ENCODE data around the gene RAB3B.

The RAB3B gene

DNA sequence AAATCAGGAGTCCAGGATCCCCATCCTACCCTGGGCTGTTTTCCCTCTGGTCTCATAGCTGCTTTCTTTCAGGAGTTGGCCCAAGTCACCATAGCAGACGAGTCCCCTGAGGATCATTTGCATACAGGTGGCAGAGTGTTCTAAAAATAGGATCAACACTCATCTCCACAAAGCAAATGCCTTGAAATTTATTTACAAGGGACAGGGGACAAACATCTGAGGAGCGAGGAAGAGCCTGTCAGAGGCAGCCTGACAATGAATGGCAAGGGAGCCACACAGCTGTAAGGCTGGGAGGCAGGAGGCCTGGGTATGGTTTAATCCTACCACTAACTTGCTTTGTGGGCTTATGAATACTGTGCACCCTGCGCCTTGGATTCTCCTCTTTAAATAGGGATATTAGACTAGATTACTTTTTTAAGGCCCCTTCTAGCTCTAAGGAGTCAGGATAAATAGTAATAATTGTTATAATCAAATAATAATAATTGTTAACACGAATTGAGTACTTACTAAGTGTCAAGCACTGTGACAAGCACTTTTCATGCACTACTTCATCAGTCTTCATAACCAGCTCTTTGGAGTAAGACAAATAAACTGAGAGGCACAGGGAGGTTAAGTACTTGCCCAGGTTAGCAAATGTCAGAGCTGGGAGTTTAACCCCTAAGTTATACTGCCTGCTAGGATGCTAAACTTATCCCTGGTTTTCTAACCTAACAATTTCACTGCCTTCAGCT is 34.5 kb downstream of the RAB3B start:
- peak; percentile 94 for DNase-seq

DNA sequence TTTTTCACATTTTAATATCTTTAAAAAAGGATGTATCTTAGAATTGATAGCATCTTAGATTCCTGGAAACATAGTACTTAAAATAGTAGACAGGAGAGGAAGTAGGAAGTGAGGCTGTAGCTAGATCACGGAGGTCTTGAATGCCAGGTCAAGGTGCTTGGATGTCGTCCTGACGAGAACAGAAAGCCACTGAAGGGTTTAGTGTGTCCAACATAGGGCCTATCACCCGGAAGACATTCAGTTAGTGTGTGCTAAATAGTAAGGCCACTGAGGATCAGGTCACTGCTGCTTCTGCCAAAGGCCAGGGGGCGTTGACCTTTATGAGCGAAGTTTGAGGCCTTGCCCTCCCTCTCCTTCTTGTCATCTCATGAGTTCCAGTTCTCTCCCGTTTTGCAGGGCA is 35.7 kb downstream of the RAB3B start:
- DNase-seq, result no peak

DNA sequence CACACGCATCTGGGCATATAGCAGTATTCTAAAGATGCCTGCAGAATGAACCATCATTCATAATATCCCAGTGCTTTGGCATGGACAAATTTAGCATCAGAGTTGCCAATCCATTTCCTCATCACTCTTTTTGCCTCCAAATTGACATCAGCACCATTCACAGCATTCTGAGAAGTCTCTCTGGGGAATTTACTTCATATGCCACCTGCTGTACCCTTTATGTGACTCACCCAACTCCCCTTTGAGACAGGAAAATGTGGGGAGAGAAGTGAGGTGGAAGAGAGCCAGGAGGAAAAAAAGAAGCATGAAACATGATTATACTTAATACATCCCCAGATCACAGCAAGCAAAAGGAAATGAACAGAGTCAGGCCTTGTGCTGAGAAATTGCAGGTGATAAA is 37.4 kb downstream of the RAB3B start:
- DNase-seq, result no peak

DNA sequence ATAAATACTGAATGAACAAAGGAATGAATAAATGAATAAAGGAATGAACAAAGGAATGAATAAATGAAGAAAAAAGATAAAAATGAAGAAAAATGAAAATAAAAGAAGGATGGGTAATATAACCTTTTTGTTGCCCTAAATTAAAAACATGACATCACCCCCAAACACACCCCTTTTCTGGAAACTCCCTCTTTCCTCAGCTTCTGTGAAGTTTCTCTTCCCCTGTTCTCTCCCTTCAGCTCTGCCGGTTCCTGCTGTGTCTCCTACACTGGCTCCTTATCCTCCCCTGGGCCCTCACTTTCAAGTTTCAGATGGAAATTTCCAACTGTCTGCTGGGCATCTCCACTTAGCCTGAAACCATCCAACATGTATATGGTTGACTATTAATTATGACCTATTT is 37.9 kb downstream of the RAB3B start:
- no peak for DNase-seq

DNA sequence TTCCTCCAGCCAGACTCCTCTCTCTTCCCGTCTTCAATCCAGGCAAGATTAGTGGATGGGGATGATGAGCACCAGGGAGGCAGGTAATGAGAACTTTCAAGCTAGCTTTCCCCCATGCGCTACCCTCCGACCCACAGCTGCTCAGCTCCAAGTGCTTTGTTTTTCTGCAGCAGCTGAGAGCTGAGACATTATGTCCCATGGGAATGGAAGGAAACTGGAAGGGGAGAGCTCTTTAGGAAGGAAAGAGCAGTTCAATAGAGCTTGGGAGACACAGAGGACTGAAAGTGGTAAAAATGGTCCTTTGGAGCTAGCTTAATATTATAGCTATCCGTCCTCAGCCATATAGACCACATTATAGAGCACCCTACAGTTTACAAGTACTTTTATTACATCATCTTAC is 39.8 kb downstream of the RAB3B start:
- no peak for DNase-seq

DNA sequence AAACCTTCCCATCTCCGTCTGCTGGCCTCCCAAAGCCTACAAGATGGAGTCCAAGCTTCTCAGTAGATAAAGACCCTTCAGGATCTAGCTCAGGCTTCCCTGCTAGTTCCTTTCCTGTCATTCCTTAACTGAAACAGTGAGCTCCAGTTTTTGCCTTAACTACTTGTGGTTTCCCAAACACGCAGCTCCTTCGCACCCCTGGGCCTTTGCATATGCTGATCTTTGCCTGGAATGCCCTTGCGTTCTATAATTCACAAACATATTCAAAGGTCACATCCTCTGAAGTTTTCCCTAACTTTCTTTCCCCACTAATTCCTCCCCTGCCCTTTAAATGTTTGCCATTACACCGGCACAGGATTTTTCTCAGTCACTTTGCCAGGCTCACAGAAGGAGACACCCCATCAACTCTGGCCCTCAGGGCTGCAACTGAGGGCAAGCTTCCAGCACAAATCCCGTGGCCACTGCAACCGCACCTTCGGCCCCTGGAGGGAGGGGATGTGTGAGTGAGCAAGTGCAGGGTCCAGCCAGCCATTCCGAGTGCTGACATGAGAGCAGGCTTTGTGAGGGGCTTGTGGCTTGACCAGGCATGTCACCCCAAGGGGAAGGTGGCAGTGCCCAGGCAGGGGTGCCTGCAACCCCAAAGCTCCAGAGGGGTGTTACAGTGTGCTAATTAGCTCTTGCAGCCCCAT is 41.3 kb downstream of the RAB3B start:
- DNase-seq, result no peak

DNA sequence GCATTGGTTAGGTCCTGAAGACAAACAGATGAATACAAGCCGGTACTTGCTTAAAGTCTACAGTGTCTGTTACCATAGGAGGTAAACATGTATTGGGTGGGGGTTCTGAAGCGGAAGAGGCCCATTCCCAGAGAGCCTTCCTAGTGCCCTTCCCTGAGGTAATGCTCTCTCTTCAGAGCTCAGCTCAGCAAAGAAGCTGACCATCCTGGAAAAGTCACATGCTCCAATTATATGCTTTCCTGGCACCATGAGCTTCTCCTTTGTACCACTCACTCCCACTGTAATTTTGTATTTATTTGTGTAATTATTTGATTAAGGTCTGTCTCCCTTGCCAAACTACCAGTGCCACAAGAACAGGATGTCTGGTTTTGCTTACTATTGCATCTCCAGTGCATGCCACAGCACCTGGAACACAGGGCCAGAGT is 42.0 kb downstream of the RAB3B start:
- peak; percentile 23 for DNase-seq

DNA sequence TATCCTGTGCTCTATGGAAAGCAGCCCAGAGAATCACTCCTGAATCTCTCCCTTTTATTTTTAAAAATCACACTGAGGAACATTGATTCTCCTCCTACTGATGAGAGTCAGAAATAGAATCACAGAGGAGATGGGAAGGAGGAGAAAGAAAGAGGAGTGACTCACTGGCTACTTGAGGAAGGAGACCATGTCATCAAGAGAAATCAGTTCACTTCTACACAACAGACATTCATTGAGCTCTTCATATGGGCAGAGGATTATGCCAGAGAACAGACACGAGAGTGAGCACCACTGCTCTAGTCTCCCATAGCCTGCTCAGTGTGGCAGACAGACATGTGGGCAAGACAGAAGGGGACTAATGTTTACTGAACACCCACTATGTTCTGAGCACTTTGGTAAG is 44.2 kb downstream of the RAB3B start:
- DNase-seq, result no peak

DNA sequence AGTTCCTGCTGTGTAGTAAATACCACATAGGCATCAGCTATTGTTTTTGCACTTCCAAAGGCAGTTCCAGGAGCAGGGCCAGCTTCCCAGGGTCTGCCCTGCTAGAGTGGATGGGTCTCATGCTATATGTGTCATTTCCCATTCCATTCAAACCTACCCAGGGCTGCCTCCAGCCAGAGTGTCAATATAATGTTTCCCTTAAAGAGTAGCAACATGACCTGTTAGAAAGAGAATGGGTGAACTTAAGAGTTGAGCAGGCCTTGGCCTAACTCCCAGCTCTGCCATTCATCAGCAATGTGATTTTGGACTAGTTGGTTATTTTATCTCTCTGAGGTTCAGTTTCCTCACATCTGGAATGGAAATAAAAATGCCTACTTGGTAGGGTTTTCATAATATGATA is 44.9 kb downstream of the RAB3B start:
- no peak for DNase-seq

DNA sequence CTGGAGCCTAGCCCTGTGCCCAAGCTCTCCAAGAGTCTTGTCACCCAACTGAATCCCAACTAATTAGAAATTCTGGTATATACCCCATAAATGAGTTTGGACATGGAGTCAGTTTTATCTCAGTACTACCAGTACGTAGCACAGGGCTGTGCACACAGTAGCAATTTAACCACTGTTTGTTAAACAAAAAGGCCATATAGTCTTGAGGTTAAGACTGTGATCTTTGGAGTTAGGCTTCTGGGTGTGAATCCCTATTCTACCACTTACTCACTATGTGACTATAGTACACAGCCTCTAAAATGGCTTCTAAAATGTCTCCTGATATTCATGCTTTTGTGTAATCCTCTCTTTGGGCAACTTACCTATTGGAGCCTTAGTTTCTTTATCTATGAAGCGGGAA is 48.2 kb downstream of the RAB3B start:
- DNase-seq, result no peak

DNA sequence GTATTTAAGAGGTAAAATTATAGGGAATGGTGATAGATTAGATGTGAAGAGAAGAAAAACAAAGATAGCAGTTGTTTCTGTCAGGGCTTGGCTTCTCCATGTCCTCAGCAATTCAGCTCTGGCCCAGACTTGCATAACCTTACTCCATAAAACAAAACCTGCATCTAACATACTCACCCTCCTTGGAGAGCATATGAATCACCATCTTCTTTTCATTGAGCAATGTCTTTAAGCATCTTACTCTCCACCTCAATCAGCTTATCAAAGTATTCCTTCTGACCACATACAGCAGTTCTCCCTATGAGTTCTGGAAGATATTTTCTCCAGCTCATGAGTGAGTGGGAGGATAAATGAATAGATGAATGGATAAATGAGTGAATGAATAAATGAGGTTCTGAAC is 49.0 kb downstream of the RAB3B start:
- no peak for DNase-seq

DNA sequence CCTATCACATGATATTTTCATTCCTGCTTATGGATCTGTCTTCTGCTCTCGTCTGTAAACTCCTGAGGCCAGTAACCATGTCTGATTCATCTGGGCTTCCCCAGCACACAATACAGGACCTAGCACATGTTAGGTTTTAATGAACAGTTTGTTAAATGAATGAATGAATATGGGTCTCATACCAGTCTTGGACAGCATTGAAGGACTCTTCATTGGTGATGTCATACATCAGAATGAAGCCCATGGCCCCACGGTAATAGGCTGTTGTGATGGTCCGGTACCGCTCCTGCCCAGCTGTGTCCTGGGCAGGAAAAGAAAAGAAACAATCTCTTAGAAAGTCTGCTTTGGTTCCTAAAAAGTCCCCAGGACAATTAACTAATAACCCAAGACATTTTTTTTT is 53.4 kb downstream of the RAB3B start:
- no peak for DNase-seq

DNA sequence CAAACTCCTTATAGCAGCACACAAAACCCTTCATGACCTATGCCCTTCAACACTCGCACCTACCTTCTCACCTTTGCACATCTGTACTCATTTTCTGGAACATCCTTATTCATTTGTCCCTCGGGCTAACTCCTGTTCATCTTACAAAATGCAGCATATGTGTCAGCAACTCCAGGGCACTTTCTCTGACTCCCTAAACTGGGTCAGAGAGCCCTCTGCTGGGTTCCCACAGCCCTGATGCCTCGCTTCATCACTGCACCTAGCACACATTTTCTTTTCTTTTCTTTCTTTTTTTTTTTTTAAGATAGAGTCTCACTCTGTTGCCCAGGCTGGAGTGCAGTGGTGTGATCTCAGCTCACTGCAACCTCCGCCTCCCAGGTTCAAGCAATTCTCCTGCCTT is 54.0 kb downstream of the RAB3B start:
- DNase-seq, result no peak

DNA sequence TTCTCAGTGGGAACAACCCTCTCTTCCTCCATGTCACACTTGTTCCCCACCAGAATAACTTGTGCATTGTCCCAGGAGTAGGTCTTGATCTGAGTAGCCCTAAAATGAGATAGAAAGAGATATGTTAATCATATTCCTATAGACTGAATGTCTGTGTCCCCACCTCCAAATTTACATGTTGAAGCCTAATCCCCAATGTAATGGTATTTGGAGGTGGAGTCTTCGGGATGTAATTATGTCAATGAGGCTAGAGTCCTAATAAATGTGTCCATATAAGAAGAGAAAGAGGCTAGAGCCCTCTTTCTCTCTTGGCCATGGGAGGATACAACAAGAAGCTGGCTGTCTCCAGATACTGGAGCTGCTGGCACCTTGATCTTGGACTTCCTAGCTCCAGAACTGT is 57.2 kb downstream of the RAB3B start:
- DNase-seq, result no peak

DNA sequence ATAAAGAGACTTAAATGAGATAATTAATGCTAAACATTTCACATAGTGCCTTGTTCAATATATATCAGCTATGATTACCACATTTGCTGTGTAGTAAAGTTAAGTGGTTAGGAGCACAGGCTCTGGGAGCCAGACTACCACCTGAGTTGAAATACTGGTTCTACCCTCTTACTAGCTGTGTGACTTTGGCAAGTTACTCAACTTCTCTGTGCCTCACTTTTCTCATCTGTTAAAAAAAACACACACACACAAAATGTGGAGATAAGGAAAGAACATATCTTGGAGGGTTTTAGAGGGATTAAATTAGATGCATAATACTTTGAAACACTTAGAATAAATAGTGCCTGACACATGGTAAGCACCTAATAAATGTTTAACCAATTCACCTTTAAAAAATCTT is 60.2 kb downstream of the RAB3B start:
- no peak for DNase-seq

DNA sequence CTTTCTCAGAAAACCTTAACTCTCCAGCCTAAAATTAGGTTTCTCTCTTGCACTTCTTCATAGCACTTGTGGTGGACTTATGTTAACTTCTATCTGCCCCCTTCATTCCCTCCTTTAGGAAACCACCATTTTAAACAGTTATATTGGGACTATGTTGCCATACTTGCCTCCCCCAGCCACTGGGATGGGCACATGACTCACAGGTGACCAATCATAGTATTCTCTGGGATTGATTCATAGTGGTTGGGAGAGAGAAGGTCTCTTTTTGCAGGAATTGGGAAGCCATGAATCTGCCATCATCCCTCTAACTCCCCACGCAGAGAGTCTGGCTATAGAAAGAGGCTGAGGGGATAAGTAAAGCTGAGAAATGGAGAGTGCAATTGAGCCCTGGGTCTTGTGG is 61.6 kb downstream of the RAB3B start:
- DNase-seq, result no peak

DNA sequence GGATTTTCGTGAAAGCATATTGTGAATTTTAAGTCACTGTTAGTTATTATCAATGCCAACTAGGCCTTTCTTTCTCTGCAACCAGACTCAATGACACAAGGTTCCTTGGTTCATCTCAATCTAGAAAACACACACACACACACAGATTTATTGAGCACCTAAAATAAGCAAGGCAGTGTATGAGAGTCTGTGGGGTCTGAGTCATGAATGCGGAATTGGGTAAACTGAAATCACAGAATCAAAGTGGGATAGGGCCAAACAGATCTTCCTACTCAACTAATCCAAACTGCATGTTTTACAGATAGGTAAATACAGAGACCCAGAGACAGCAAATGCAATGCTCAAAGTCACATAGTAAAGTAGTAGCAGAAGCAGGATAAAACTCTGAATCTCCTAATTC is 63.5 kb downstream of the RAB3B start:
- no peak for DNase-seq

DNA sequence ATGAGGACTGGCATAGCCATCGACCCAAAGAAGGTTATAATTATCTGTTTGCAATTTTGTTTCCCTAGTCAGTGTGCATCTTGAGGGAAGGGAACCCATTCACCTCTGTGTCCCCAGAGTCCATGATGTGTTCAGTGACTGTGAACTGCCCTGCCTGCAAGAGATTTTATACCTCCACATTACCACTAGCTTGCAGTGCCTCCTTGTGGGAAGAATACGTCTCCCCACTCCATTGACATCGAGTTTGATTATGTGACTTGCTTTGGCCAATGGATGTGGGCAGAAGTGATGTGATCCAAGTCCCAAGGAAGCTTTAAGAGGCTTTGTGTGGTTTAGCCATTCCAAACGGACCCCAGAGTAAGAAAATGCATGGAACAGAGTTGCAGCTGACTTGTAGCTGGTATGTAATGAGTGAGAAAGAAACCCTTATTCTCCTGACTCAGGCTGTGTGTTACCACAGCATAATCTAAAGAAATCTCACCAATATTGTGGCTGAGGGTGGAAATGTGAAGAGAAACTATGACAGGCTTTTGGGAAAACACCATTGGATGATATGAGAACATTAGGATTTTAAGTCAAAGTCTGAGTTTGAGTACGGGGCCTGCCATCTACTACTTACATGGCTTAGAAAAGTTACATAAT is 64.2 kb downstream of the RAB3B start:
- DNase-seq, result no peak

DNA sequence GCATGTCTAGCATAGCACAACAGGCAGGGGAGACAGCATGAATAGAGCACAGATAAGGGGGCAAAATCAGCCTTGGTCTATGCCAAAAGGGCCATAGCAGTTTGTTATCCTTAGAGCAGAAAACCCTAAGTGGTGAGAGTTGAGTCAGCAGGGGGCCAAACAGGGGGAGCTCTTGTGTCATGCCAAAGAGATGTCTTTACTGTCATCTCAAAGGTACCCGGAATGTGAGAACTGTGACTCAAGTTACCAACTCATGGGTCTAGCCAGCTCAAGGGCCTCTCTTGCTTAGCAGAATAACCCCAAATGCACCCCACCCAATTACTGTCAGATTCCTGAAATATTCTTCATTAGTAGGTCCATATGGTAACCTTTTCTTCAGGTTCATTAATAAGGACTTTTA is 66.0 kb downstream of the RAB3B start:
- no peak for DNase-seq

DNA sequence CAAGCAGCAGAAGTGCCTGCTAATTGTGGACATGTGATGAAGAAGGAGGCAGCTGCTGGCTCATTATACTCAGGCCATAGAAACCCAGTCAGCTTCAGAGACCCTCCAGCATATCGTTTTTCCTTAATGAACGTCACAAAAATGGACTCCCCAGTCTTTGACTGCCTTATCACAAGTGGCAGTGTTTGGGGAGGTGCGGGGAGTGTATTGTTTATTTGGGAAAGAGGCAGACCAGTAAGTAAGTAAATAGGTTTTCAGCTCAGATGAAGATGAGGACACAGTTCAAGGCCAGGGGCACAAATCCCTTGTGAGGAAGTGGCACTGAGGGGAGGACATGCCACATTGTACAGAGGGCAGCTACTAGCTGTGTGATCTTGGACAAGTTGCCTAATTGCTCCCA is 68.5 kb downstream of the RAB3B start:
- no peak for DNase-seq

DNA sequence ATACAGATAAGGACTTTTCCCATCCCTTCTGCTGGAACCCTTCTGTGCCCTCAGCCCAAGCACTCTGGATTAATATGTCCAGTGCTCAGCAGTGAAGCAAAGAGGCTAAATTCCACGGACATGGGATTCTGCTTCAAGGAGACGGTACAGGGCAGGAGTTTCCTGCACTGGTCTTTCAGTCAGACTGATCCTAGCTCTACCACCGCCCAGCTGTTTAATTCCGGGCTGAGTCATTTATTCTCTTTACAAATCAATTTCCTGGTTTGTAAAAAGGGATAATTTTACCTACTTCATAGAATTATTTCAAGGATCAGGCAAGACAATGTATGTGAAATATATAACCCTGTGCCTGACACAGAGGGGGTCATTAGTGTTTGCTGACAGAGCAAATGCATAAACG is 70.4 kb downstream of the RAB3B start:
- DNase-seq, result no peak

DNA sequence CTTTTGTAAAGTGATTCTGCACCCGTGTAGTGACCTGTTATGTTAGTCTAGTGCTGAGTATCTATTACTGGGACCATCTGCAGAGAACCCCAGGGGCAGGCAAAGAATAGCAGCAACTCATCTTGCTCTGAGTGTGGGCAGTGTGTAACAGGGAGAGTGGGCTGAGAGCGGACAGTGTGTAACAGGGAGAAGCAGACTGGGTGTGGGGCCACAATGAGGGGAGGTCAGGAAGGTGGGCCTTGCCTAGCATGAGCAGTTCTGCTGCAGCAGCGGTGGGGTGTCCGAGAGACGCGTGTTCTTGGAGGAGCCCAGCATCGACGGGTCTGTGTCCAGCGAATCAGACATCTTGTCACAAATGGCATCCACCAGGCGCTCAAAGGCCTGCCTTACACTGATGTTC is 70.8 kb downstream of the RAB3B start:
- no peak for DNase-seq

DNA sequence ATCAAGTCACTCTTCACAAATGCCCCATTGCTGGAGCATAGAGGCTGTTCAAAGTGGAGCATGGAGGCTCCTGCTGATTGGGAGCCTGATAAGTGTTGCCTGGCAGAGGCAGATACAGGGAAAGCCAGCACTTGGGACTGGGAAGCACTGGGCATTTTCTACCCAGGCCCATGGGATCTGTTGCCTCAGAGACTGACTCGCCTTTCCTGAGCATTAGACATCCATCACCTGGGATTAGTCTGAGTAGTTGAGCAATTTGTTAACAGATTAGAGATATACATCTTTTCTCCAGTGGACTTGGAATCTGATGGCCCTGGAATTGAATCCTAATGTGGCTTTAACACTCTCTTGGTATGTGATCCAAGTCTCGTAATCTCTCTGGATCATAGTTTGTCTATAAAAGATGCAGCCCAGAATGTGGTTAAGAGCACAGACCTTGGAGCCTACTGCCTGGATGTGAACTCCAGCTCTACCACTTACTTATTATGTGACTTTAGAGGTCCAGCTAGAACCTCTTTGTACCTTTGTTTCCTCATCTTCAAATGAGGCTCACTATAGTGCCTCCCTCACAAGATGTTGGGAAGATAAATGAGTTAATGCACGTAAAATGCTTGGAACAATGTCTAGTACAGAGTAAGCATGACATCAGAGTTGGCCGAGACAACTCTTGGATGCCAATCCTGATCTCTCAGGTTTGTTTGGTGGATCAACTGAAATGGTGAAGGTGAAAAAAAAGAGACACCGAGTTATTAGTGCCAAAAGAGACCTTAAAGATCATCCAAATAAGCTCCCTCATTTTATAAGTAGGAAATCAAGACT is 73.7 kb downstream of the RAB3B start:
- DNase-seq, result no peak

DNA sequence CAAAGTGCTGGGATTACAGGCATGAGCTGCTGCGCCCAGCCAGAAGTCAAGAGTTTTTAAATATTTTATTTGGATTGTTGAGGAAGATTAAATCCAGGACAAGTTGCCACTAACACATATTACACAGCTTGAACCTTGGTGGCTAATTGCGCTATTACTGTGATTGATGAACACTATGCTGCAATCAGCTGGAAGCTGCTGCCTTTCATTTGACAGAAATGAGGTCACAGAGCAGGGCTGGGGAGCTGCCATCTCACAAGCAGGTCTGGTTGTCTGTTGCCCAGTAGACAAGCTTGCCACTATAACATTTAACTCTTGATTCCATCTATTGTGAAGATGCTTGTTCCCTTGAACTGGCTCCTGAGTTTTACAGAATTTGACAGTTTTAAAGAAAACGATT is 74.5 kb downstream of the RAB3B start:
- DNase-seq, result no peak

Measured in NCI-H146 (cell line).